Activated T-cell treated with anti-CD3 and anti-CD28 coated beads, Interleukin-2, amount 50 U/mL, for 24 hours (primary cell): ENCODE data around the gene IFNG-AS1.

Source experiments
- DNase-seq: peaks from one replicate; pipeline ENCODE4 v3.0.0-alpha.2; 2020
- H3K27ac Mint-ChIP-seq: 2 replicates; pipeline ENCODE4 v1.8.0; 2020; ENCODE audit warnings: mild to moderate bottlenecking, mixed read lengths
- H3K27me3 Mint-ChIP-seq: 2 replicates; pipeline ENCODE4 v1.8.0; 2020; ENCODE audit warnings: mixed read lengths
- H3K36me3 Mint-ChIP-seq: 2 replicates; pipeline ENCODE4 v1.8.0; 2020; ENCODE audit warnings: low read depth, mixed read lengths
- H3K4me1 Mint-ChIP-seq: 2 replicates; pipeline ENCODE4 v1.8.0; 2020; ENCODE audit warnings: low read depth, mixed read lengths
- H3K4me3 Mint-ChIP-seq: 2 replicates; pipeline ENCODE4 v1.8.0; 2020; ENCODE audit warnings: mild to moderate bottlenecking, moderate library complexity, mixed read lengths
- H3K9me3 Mint-ChIP-seq: 2 replicates; pipeline ENCODE4 v1.8.0; 2020; ENCODE audit warnings: mixed read lengths

The IFNG-AS1 gene

GRCh38 chr12:68037616-68038255, 48.5 kb downstream of the IFNG-AS1 start:
- Mint-ChIP-seq H3K9me3 (peaks cover 2% of the 10 kb centered on the region), H3K27ac (peak overlapping the region; percentile 74), H3K36me3 (no peaks in the 10 kb centered on the region), H3K4me1 (peaks cover 68% of the 10 kb centered on the region), H3K27me3 (no peaks in the 10 kb centered on the region), H3K4me3 (no peak overlapping the region)
- DNase-seq, result no peak

GRCh38 chr12:68038650-68039049, 49.4 kb downstream of the IFNG-AS1 start:
- Mint-ChIP-seq H3K27me3 (no peaks in the 10 kb centered on the region), H3K9me3 (peaks cover 2% of the 10 kb centered on the region), H3K27ac (no peak overlapping the region), H3K36me3 (no peaks in the 10 kb centered on the region), H3K4me1 (peaks cover 69% of the 10 kb centered on the region), H3K4me3 (no peak overlapping the region)
- DNase-seq, result no peak

- Mint-ChIP-seq H3K36me3 (no peaks in the 10 kb centered on the region), H3K4me1 (peaks cover 66% of the 10 kb centered on the region), H3K27me3 (no peaks in the 10 kb centered on the region), H3K27ac (peak overlapping the region; percentile 58), H3K9me3 (peaks cover 2% of the 10 kb centered on the region), H3K4me3 (no peak overlapping the region)
- peak; percentile 60 for DNase-seq
These were observed 51.3 kb downstream of the IFNG-AS1 start for GRCh38 chr12:68040450-68041075.

- DNase-seq, result no peak
- no peaks in the 10 kb centered on the region for H3K9me3 Mint-ChIP-seq
- no peaks in the 10 kb centered on the region for H3K36me3 Mint-ChIP-seq
- peak overlapping the region; percentile 81 for H3K27ac Mint-ChIP-seq
- H3K4me1 Mint-ChIP-seq, result peaks cover 55% of the 10 kb centered on the region
- H3K4me3 Mint-ChIP-seq, result no peak overlapping the region
- H3K27me3 Mint-ChIP-seq, result no peaks in the 10 kb centered on the region
These were observed 53.0 kb downstream of the IFNG-AS1 start for GRCh38 chr12:68042212-68042699.

- no peak for DNase-seq
- Mint-ChIP-seq H3K4me3 (no peak overlapping the region), H3K27ac (no peak overlapping the region), H3K27me3 (no peaks in the 10 kb centered on the region), H3K9me3 (no peaks in the 10 kb centered on the region), H3K36me3 (no peaks in the 10 kb centered on the region), H3K4me1 (peaks cover 43% of the 10 kb centered on the region)
These were observed 54.2 kb downstream of the IFNG-AS1 start for GRCh38 chr12:68043435-68043834.

- Mint-ChIP-seq H3K9me3 (no peaks in the 10 kb centered on the region), H3K4me1 (peaks cover under 1% of the 10 kb centered on the region), H3K36me3 (no peaks in the 10 kb centered on the region), H3K27me3 (no peaks in the 10 kb centered on the region), H3K27ac (no peak overlapping the region), H3K4me3 (no peak overlapping the region)
- no peak for DNase-seq
These were observed 59.5 kb downstream of the IFNG-AS1 start for GRCh38 chr12:68048648-68049297.

- DNase-seq, result no peak
- no peaks in the 10 kb centered on the region for H3K27me3 Mint-ChIP-seq
- H3K4me3 Mint-ChIP-seq, result no peak overlapping the region
- H3K27ac Mint-ChIP-seq, result no peak overlapping the region
- peaks cover 8% of the 10 kb centered on the region for H3K9me3 Mint-ChIP-seq
- H3K36me3 Mint-ChIP-seq, result no peaks in the 10 kb centered on the region
- peaks cover 3% of the 10 kb centered on the region for H3K4me1 Mint-ChIP-seq
These were observed 67.1 kb downstream of the IFNG-AS1 start for GRCh38 chr12:68056300-68056699.

GRCh38 chr12:68063900-68064590, 74.8 kb downstream of the IFNG-AS1 start:
- no peaks in the 10 kb centered on the region for H3K27me3 Mint-ChIP-seq
- H3K4me1 Mint-ChIP-seq, result peaks cover 6% of the 10 kb centered on the region
- peaks cover 23% of the 10 kb centered on the region for H3K9me3 Mint-ChIP-seq
- no peak overlapping the region for H3K4me3 Mint-ChIP-seq
- no peak overlapping the region for H3K27ac Mint-ChIP-seq
- peaks cover 6% of the 10 kb centered on the region for H3K36me3 Mint-ChIP-seq
- DNase-seq, result no peak

- Mint-ChIP-seq H3K4me1 (peaks cover 11% of the 10 kb centered on the region), H3K4me3 (no peak overlapping the region), H3K27me3 (no peaks in the 10 kb centered on the region), H3K36me3 (peaks cover 6% of the 10 kb centered on the region), H3K9me3 (peaks cover 20% of the 10 kb centered on the region), H3K27ac (no peak overlapping the region)
- DNase-seq, result no peak
These were observed 75.9 kb downstream of the IFNG-AS1 start for GRCh38 chr12:68065163-68065562.

GRCh38 chr12:68065687-68066086, 76.4 kb downstream of the IFNG-AS1 start:
- Mint-ChIP-seq H3K9me3 (peaks cover 20% of the 10 kb centered on the region), H3K27me3 (no peaks in the 10 kb centered on the region), H3K27ac (no peak overlapping the region), H3K4me3 (no peak overlapping the region), H3K36me3 (peaks cover 6% of the 10 kb centered on the region), H3K4me1 (peaks cover 11% of the 10 kb centered on the region)
- DNase-seq, result no peak

GRCh38 chr12:68067762-68068376, 78.6 kb downstream of the IFNG-AS1 start:
- Mint-ChIP-seq H3K4me1 (peaks cover 15% of the 10 kb centered on the region), H3K36me3 (peaks cover 6% of the 10 kb centered on the region), H3K27ac (no peak overlapping the region), H3K9me3 (peaks cover 9% of the 10 kb centered on the region), H3K27me3 (no peaks in the 10 kb centered on the region), H3K4me3 (no peak overlapping the region)
- DNase-seq, result no peak

GRCh38 chr12:68069275-68069674, 80.0 kb downstream of the IFNG-AS1 start:
- peaks cover 6% of the 10 kb centered on the region for H3K36me3 Mint-ChIP-seq
- no peak for DNase-seq
- H3K4me1 Mint-ChIP-seq, result peaks cover 15% of the 10 kb centered on the region
- no peak overlapping the region for H3K27ac Mint-ChIP-seq
- H3K9me3 Mint-ChIP-seq, result peaks cover 9% of the 10 kb centered on the region
- H3K27me3 Mint-ChIP-seq, result no peaks in the 10 kb centered on the region
- no peak overlapping the region for H3K4me3 Mint-ChIP-seq
